ENCODE measurements around the gene XXYLT1. TPM values are rescaled to one million over a fixed set of nuclear protein-coding genes. Genes with fewer than 3 reads are reported as not detected.
A peak's percentile ranks its signal among the peaks of the same experiment; 100 is the strongest.

XXYLT1 gene
- total and polyA plus RNA-seq, 8 donors: 1.8 to 5.0 (median 2.6) TPM

GRCh38 chr3:195133462-195133861, 137.5 kb downstream of the XXYLT1 start:
- Histone ChIP-seq H3K9me3 (no peaks in the 10 kb centered on the region), H3K4me1 (no peaks in the 10 kb centered on the region), H3K27ac (no peak overlapping the region), H3K4me3 (no peak overlapping the region), H3K36me3 (no peaks in the 10 kb centered on the region), H3K27me3 (no peaks in the 10 kb centered on the region)
- no peak for DNase-seq
- intact Hi-C loops (cut with DNase I): no loop called here
- ATAC-seq: peak in 3 of 4 donors; percentile 19 to 59 (median 23)
- no peak for FAIRE-seq
- 68 to 74% methylated on average over 12 of the region's 12 CpGs for WGBS, 2 donors
- no peak for TF ChIP-seq CTCF (IDR thresholded peaks at IDR 0.05)

GRCh38 chr3:195133013-195133412, 137.9 kb downstream of the XXYLT1 start:
- no peak overlapping the region for H3K4me3 ChIP-seq
- intact Hi-C loops (cut with DNase I): no loop called here
- H3K9me3 ChIP-seq: no peaks in the 10 kb centered on the region
- 68 to 71% methylated on average over 4 of the region's 4 CpGs for WGBS, 2 donors
- H3K4me1 ChIP-seq: no peaks in the 10 kb centered on the region
- no peaks in the 10 kb centered on the region for H3K27me3 ChIP-seq
- H3K27ac ChIP-seq: no peak overlapping the region
- ATAC-seq: no peak
- no peak for DNase-seq
- no peak for TF ChIP-seq CTCF (IDR thresholded peaks at IDR 0.05)
- no peaks in the 10 kb centered on the region for H3K36me3 ChIP-seq
- no peak for FAIRE-seq

GRCh38 chr3:195131176-195131575, 139.8 kb downstream of the XXYLT1 start:
- ATAC-seq (no peak), FAIRE-seq (no peak), DNase-seq (no peak)
- H3K9me3 ChIP-seq: no peaks in the 10 kb centered on the region
- 91 to 97% methylated on average over 4 of the region's 4 CpGs for WGBS, 2 donors
- H3K27ac ChIP-seq: no peak overlapping the region
- no peak for TF ChIP-seq CTCF (IDR thresholded peaks at IDR 0.05)
- H3K4me1 ChIP-seq: no peaks in the 10 kb centered on the region
- intact Hi-C loops (cut with DNase I): no loop called here
- no peak overlapping the region for H3K4me3 ChIP-seq
- no peaks in the 10 kb centered on the region for H3K27me3 ChIP-seq
- no peaks in the 10 kb centered on the region for H3K36me3 ChIP-seq

- TF ChIP-seq CTCF (IDR thresholded peaks at IDR 0.05): no peak
- no peaks in the 10 kb centered on the region for H3K9me3 ChIP-seq
- FAIRE-seq (no peak), DNase-seq (no peak), ATAC-seq (no peak)
- no peaks in the 10 kb centered on the region for H3K27me3 ChIP-seq
- no peak overlapping the region for H3K27ac ChIP-seq
- no peaks in the 10 kb centered on the region for H3K36me3 ChIP-seq
- WGBS, 2 donors: 74 to 80% methylated on average over 11 of the region's 11 CpGs
- intact Hi-C loops (cut with DNase I): no loop called here
- no peak overlapping the region for H3K4me3 ChIP-seq
- no peaks in the 10 kb centered on the region for H3K4me1 ChIP-seq
These were observed 141.1 kb downstream of the XXYLT1 start for GRCh38 chr3:195129644-195130492.

- no peak overlapping the region for H3K27ac ChIP-seq
- intact Hi-C loops (cut with DNase I): no loop called here
- H3K4me1 ChIP-seq: no peaks in the 10 kb centered on the region
- no peak for DNase-seq
- no peak for TF ChIP-seq CTCF (IDR thresholded peaks at IDR 0.05)
- H3K9me3 ChIP-seq: no peaks in the 10 kb centered on the region
- H3K27me3 ChIP-seq: no peaks in the 10 kb centered on the region
- no peaks in the 10 kb centered on the region for H3K36me3 ChIP-seq
- no peak for FAIRE-seq
- H3K4me3 ChIP-seq: no peak overlapping the region
- WGBS, 2 donors: 94 to 95% methylated on average over 12 of the region's 12 CpGs
- ATAC-seq: no peak
These were observed 141.8 kb downstream of the XXYLT1 start for GRCh38 chr3:195129072-195129643.

Measured in pancreas (tissue), 10 donors.